Mesenchymal stem cell (in vitro differentiated cells and primary cell): ENCODE measurements around the gene RIN3.

Source experiments
- DNase-seq: peaks from one replicate; pipeline ENCODE4 v3.0.0-alpha.2; 2013
- H2AFZ ChIP-seq: one replicate; pipeline ENCODE4 v1.6.1; 2013; ENCODE audit warnings: low read depth, mild to moderate bottlenecking, control low read depth, inconsistent platforms, low read length, moderate library complexity
- H2AK5ac ChIP-seq: 2 replicates; pipeline ENCODE4 v1.6.1; 2013; ENCODE audit warnings: low read length, moderate library complexity, mild to moderate bottlenecking, inconsistent platforms; ENCODE audit not compliant: severe bottlenecking
- H2BK120ac ChIP-seq: one replicate; pipeline ENCODE4 v1.6.1; 2013; ENCODE audit warnings: low read depth, mild to moderate bottlenecking, inconsistent platforms, low read length, moderate library complexity
- H2BK12ac ChIP-seq, 2 experiments: one replicate each; pipeline ENCODE4 v1.6.1; 2013; ENCODE audit warnings: inconsistent platforms in 2 of 2, low read length in 2 of 2, mild to moderate bottlenecking in 2 of 2, moderate library complexity in 2 of 2, control low read depth in 1 of 2
- H2BK15ac ChIP-seq: one replicate; pipeline ENCODE4 v1.6.1; 2013; ENCODE audit warnings: mild to moderate bottlenecking, low read depth, inconsistent platforms; ENCODE audit not compliant: poor library complexity, severe bottlenecking
- H2BK5ac ChIP-seq: 2 replicates; pipeline ENCODE4 v1.6.1; 2013; ENCODE audit warnings: low read depth, mild to moderate bottlenecking, low read length, control low read depth, inconsistent platforms; ENCODE audit not compliant: poor library complexity, severe bottlenecking
- H3K14ac ChIP-seq, 2 experiments: one replicate each; pipeline ENCODE4 v1.6.1; 2013; ENCODE audit warnings: inconsistent platforms in 2 of 2, low read length in 2 of 2, control low read depth in 1 of 2, mild to moderate bottlenecking in 1 of 2, moderate library complexity in 1 of 2
- H3K18ac ChIP-seq, 2 experiments: one replicate each; pipeline ENCODE4 v1.6.1; 2013; ENCODE audit warnings: inconsistent platforms in 2 of 2, low read length in 2 of 2, control low read depth in 1 of 2, low read depth in 1 of 2, mild to moderate bottlenecking in 1 of 2
- H3K23ac ChIP-seq, 2 experiments: one replicate each; pipeline ENCODE4 v1.6.1; 2013; ENCODE audit warnings: inconsistent platforms in 2 of 2, low read length in 2 of 2, mild to moderate bottlenecking in 2 of 2, moderate library complexity in 2 of 2, control low read depth in 1 of 2
- H3K27ac ChIP-seq: 2 replicates; pipeline ENCODE4 v1.5.1; 2013; ENCODE audit warnings: mild to moderate bottlenecking, moderate library complexity, low read length, control low read depth, inconsistent platforms; ENCODE audit not compliant: poor library complexity, severe bottlenecking
- H3K27me3 ChIP-seq, 2 experiments: 2 replicates each; pipeline versions ENCODE4 v1.6.1 to v1.7.0; 2013; ENCODE audit warnings: low read length in 2 of 2, mild to moderate bottlenecking in 2 of 2, moderate library complexity in 2 of 2, control low read depth in 1 of 2, inconsistent platforms in 1 of 2; ENCODE audit not compliant: control insufficient read depth in 1 of 2, insufficient read depth in 1 of 2
- H3K36me3 ChIP-seq, 2 experiments: 2 replicates each; pipeline versions ENCODE4 v1.6.1 to v1.7.0; 2013; ENCODE audit warnings: low read length in 2 of 2, control low read depth in 1 of 2, inconsistent platforms in 1 of 2, low read depth in 1 of 2, mild to moderate bottlenecking in 1 of 2; ENCODE audit not compliant: insufficient read depth in 2 of 2, control insufficient read depth in 1 of 2
- H3K4ac ChIP-seq, 2 experiments: one replicate each; pipeline ENCODE4 v1.6.1; 2013; ENCODE audit warnings: inconsistent platforms in 2 of 2, low read length in 2 of 2, mild to moderate bottlenecking in 2 of 2, moderate library complexity in 2 of 2, control low read depth in 1 of 2, low read depth in 1 of 2
- H3K4me1 ChIP-seq: 2 replicates; pipeline ENCODE4 v1.6.1; 2013; ENCODE audit warnings: low read depth, low read length, control low read depth; ENCODE audit not compliant: control insufficient read depth, insufficient read depth
- H3K4me2 ChIP-seq: 2 replicates; pipeline ENCODE4 v1.6.1; 2013; ENCODE audit warnings: low read length, mild to moderate bottlenecking, inconsistent platforms; ENCODE audit not compliant: poor library complexity, severe bottlenecking
- H3K4me3 ChIP-seq, 2 experiments: 2 replicates each; pipeline versions ENCODE4 v1.5.1 to v1.7.0; 2013; ENCODE audit warnings: low read length in 2 of 2, mild to moderate bottlenecking in 2 of 2, control low read depth in 1 of 2, low read depth in 1 of 2; ENCODE audit not compliant: insufficient read depth in 1 of 2
- H3K79me1 ChIP-seq: replicated peaks from 2 replicates; pipeline ENCODE4 v1.6.1; 2013; ENCODE audit warnings: mild to moderate bottlenecking, control low read depth, low read length, inconsistent platforms; ENCODE audit not compliant: poor library complexity, severe bottlenecking
- H3K9ac ChIP-seq: 2 replicates; pipeline ENCODE4 v1.7.0; 2013; ENCODE audit warnings: mild to moderate bottlenecking, low read length, moderate library complexity
- H3K9me3 ChIP-seq: 2 replicates; pipeline ENCODE4 v1.7.0; 2013; ENCODE audit warnings: mild to moderate bottlenecking, low read length; ENCODE audit not compliant: control insufficient read depth
- H4K8ac ChIP-seq: one replicate; pipeline ENCODE4 v1.6.1; 2013; ENCODE audit warnings: inconsistent platforms, mild to moderate bottlenecking, low read length, moderate library complexity
- H4K91ac ChIP-seq: one replicate; pipeline ENCODE4 v1.6.1; 2013; ENCODE audit warnings: mild to moderate bottlenecking, low read length, inconsistent platforms
- WGBS: methylation state at CpG from one replicate; pipeline ENCODE4 v1.1.7; 2013; ENCODE audit warnings: mixed read lengths; 5-methylcytosine and 5-hydroxymethylcytosine counted together

The RIN3 gene

GRCh38 chr14:92584816-92585215 is 71.2 kb downstream of the RIN3 start:
- Histone ChIP-seq H3K23ac (no peak overlapping the region), H3K4ac (no peak overlapping the region), H3K14ac (peak overlapping the region in 1 of 2 experiments; percentile 82), H2BK15ac (no peak overlapping the region), H3K27ac (no peak overlapping the region), H3K27me3 (no peaks in the 10 kb centered on the region), H2AFZ (no peak overlapping the region), H3K4me1 (no peaks in the 10 kb centered on the region), H4K91ac (no peak overlapping the region), H2BK120ac (no peak overlapping the region), H3K36me3 (peaks cover 38 to 66% of the 10 kb centered on the region in 2 experiments), H3K79me1 (peaks cover 11% of the 10 kb centered on the region), H3K9ac (no peak overlapping the region), H2BK12ac (peak overlapping the region in 1 of 2 experiments; percentile 89), H3K4me2 (no peak overlapping the region), H3K18ac (peak overlapping the region in 1 of 2 experiments; percentile 34), H4K8ac (no peak overlapping the region), H2BK5ac (no peak overlapping the region), H3K9me3 (no peaks in the 10 kb centered on the region), H2AK5ac (no peak overlapping the region), H3K4me3 (no peak overlapping the region)
- 93% methylated on average over 6 of the region's 6 CpGs for WGBS
- DNase-seq: peak; percentile 60

GRCh38 chr14:92585981-92586937 is 72.7 kb downstream of the RIN3 start:
- Histone ChIP-seq H3K4me1 (peaks cover 1% of the 10 kb centered on the region), H3K27me3 (no peaks in the 10 kb centered on the region), H2AK5ac (no peak overlapping the region), H2AFZ (no peak overlapping the region), H4K91ac (no peak overlapping the region), H2BK15ac (no peak overlapping the region), H2BK12ac (peak overlapping the region in 1 of 2 experiments; percentile 98), H3K14ac (no peak overlapping the region), H3K9me3 (no peaks in the 10 kb centered on the region), H3K18ac (peak overlapping the region; percentile 47 to 99), H3K23ac (peak overlapping the region in 1 of 2 experiments; percentile 28), H3K36me3 (peaks cover 28 to 65% of the 10 kb centered on the region in 2 experiments), H3K4me2 (no peak overlapping the region), H2BK120ac (peak overlapping the region; percentile 54), H2BK5ac (no peak overlapping the region), H3K9ac (peak overlapping the region; percentile 75), H3K4ac (peak overlapping the region in 1 of 2 experiments; percentile 91), H3K79me1 (peaks cover 10% of the 10 kb centered on the region), H3K4me3 (peak overlapping the region in 1 of 2 experiments; percentile 29), H4K8ac (peak overlapping the region; percentile 16), H3K27ac (no peak overlapping the region)
- 52% methylated on average over 5 of the region's 9 CpGs for WGBS
- peak; percentile 99 for DNase-seq

- peak overlapping the region; percentile 34 to 98 for H2BK12ac ChIP-seq
- no peak overlapping the region for H3K27ac ChIP-seq
- H2BK5ac ChIP-seq: no peak overlapping the region
- peak overlapping the region; percentile 16 for H4K8ac ChIP-seq
- peak overlapping the region; percentile 89 to 99 for H3K18ac ChIP-seq
- peak overlapping the region; percentile 75 for H3K9ac ChIP-seq
- no peak for DNase-seq
- peak overlapping the region; percentile 57 for H2BK15ac ChIP-seq
- peak overlapping the region; percentile 75 for H4K91ac ChIP-seq
- H3K14ac ChIP-seq: peak overlapping the region in 1 of 2 experiments; percentile 93
- peak overlapping the region; percentile 73 to 91 for H3K4ac ChIP-seq
- H2BK120ac ChIP-seq: peak overlapping the region; percentile 54
- H3K4me3 ChIP-seq: no peak overlapping the region
- peaks cover 8% of the 10 kb centered on the region for H3K79me1 ChIP-seq
- H2AK5ac ChIP-seq: no peak overlapping the region
- H3K27me3 ChIP-seq: no peaks in the 10 kb centered on the region
- no peaks in the 10 kb centered on the region for H3K9me3 ChIP-seq
- H3K4me1 ChIP-seq: peaks cover 1% of the 10 kb centered on the region
- H3K4me2 ChIP-seq: no peak overlapping the region
- H3K23ac ChIP-seq: no peak overlapping the region
- H2AFZ ChIP-seq: no peak overlapping the region
- WGBS: 98% methylated on average over 7 of the region's 7 CpGs
- peaks cover 25 to 64% of the 10 kb centered on the region in 2 experiments for H3K36me3 ChIP-seq
Measured at GRCh38 chr14:92586963-92587699, 73.5 kb downstream of the RIN3 start.

- peaks cover 8% of the 10 kb centered on the region for H3K79me1 ChIP-seq
- H3K27me3 ChIP-seq: no peaks in the 10 kb centered on the region
- no peak overlapping the region for H2AK5ac ChIP-seq
- WGBS: 100% methylated on average over 2 of the region's 2 CpGs
- H3K14ac ChIP-seq: peak overlapping the region in 1 of 2 experiments; percentile 12
- no peak overlapping the region for H4K91ac ChIP-seq
- no peak overlapping the region for H3K23ac ChIP-seq
- H3K4me1 ChIP-seq: peaks cover 1% of the 10 kb centered on the region
- H3K36me3 ChIP-seq: peaks cover 22 to 59% of the 10 kb centered on the region in 2 experiments
- no peak overlapping the region for H3K27ac ChIP-seq
- H2BK15ac ChIP-seq: peak overlapping the region; percentile 57
- H2BK5ac ChIP-seq: no peak overlapping the region
- H3K9me3 ChIP-seq: no peaks in the 10 kb centered on the region
- peak overlapping the region; percentile 57 to 89 for H3K18ac ChIP-seq
- DNase-seq: no peak
- H3K4ac ChIP-seq: no peak overlapping the region
- peak overlapping the region; percentile 51 to 71 for H2BK12ac ChIP-seq
- H4K8ac ChIP-seq: no peak overlapping the region
- H3K4me2 ChIP-seq: no peak overlapping the region
- no peak overlapping the region for H3K9ac ChIP-seq
- H2BK120ac ChIP-seq: no peak overlapping the region
- H3K4me3 ChIP-seq: no peak overlapping the region
- H2AFZ ChIP-seq: no peak overlapping the region
Measured at GRCh38 chr14:92587700-92588085, 74.1 kb downstream of the RIN3 start.
